Esophagus squamous epithelium (tissue), 5 donors: ENCODE data around the gene FZD2. TPM values are rescaled to one million over a fixed set of nuclear protein-coding genes. Genes with fewer than 3 reads are reported as not detected.

Experiments
- DNase-seq: peaks from one replicate; lab custom pipeline; 2025; lab: John Stamatoyannopoulos, UW
- H3K27ac ChIP-seq, 4 donors: fragments of 200-600 bp; sonication (generic); one replicate each; pipeline ENCODE4 v1.5.1; 2016 to 2019; ENCODE audit warnings: mild to moderate bottlenecking in 1 of 4
- H3K27me3 ChIP-seq, 4 donors: fragments of 200-600 bp; sonication (generic); 1 replicate in 3 of 4; 2 replicates in 1 of 4; pipeline versions ENCODE4 v1.5.1 to v1.6.0; 2017 to 2021; ENCODE audit warnings: antibody characterized with exemption in 1 of 4
- H3K36me3 ChIP-seq, 3 donors: fragments of 200-600 bp; sonication (generic); one replicate each; pipeline ENCODE4 v1.5.1; 2016 to 2019
- H3K4me1 ChIP-seq, 3 donors: fragments of 200-600 bp; sonication (generic); one replicate each; pipeline ENCODE4 v1.5.1; 2017 to 2019
- H3K4me3 ChIP-seq, 4 donors: fragments of 200-600 bp; sonication (generic); 1 replicate in 3 of 4; 2 replicates in 1 of 4; pipeline ENCODE4 v1.5.1; 2016 to 2019; ENCODE audit warnings: mild to moderate bottlenecking in 2 of 4, moderate library complexity in 1 of 4
- H3K9me3 ChIP-seq, 3 donors: fragments of 200-600 bp; sonication (generic); one replicate each; pipeline ENCODE4 v1.5.1; 2016 to 2019
- POLR2A ChIP-seq, 4 donors: fragments of 450-650 bp; IDR thresholded peaks; one replicate each; pipeline ENCODE4 v1.6.1; 2017; ENCODE audit warnings: antibody characterized with exemption in 4 of 4, mild to moderate bottlenecking in 4 of 4, moderate library complexity in 3 of 4
- WGBS, 2 donors: methylation state at CpG; one replicate each; pipeline ENCODE4 v1.1.5; 2018; 5-methylcytosine and 5-hydroxymethylcytosine counted together
- intact Hi-C: fragments of 100-400 bp; cut with DNase I; formaldehyde crosslinking; loops from one replicate; pipeline ENCODE4 v1.15.0; 2022
- total RNA-seq, 4 donors: library from RNA; depleted of rRNA; stranded (reverse); fragments of >200 nt; gene quantifications; one replicate each; pipeline ENCODE4 v1.1.0, GENCODE V29; 2016
- TF ChIP-seq, protein P1 (sequence below), 6 experiments: fragments of 450-650 bp in 4 of 6; fragments of 200-600 bp in 2 of 6; sonication (generic) in 2 of 6; IDR thresholded peaks; one replicate each; pipeline ENCODE4 v1.5.1; 2016 to 2019; ENCODE audit warnings: antibody characterized with exemption in 6 of 6, mild to moderate bottlenecking in 4 of 6, moderate library complexity in 4 of 6
- donor health status: DM: yes; HTN: yes; CAD: no.

Gene FZD2
- total RNA-seq, 4 donors from 2014 or later: 0.26 to 1.5 (median 1.3) TPM; not detected in 1

GRCh38 chr17:44604116-44604761 lies 47.0 kb downstream of the FZD2 start:
- no peak overlapping the region for H3K4me3 ChIP-seq
- DNase-seq: no peak
- peaks cover 0 to 8% (median 0%) of the 10 kb centered on the region in 3 donors for H3K4me1 ChIP-seq
- intact Hi-C loops: no loop called here
- no peaks in the 10 kb centered on the region for H3K9me3 ChIP-seq
- H3K27ac ChIP-seq: no peak overlapping the region
- 63 to 82% methylated on average over 5 of the region's 6 CpGs for WGBS, 2 donors
- TF ChIP-seq POLR2A (IDR thresholded peaks at IDR 0.05): no peak
- TF ChIP-seq, protein P1, sequence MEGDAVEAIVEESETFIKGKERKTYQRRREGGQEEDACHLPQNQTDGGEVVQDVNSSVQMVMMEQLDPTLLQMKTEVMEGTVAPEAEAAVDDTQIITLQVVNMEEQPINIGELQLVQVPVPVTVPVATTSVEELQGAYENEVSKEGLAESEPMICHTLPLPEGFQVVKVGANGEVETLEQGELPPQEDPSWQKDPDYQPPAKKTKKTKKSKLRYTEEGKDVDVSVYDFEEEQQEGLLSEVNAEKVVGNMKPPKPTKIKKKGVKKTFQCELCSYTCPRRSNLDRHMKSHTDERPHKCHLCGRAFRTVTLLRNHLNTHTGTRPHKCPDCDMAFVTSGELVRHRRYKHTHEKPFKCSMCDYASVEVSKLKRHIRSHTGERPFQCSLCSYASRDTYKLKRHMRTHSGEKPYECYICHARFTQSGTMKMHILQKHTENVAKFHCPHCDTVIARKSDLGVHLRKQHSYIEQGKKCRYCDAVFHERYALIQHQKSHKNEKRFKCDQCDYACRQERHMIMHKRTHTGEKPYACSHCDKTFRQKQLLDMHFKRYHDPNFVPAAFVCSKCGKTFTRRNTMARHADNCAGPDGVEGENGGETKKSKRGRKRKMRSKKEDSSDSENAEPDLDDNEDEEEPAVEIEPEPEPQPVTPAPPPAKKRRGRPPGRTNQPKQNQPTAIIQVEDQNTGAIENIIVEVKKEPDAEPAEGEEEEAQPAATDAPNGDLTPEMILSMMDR (IDR thresholded peaks at IDR 0.05): no peak
- H3K36me3 ChIP-seq: no peaks in the 10 kb centered on the region
- peaks cover 0 to 25% (median 0%) of the 10 kb centered on the region in 4 donors for H3K27me3 ChIP-seq

DNA sequence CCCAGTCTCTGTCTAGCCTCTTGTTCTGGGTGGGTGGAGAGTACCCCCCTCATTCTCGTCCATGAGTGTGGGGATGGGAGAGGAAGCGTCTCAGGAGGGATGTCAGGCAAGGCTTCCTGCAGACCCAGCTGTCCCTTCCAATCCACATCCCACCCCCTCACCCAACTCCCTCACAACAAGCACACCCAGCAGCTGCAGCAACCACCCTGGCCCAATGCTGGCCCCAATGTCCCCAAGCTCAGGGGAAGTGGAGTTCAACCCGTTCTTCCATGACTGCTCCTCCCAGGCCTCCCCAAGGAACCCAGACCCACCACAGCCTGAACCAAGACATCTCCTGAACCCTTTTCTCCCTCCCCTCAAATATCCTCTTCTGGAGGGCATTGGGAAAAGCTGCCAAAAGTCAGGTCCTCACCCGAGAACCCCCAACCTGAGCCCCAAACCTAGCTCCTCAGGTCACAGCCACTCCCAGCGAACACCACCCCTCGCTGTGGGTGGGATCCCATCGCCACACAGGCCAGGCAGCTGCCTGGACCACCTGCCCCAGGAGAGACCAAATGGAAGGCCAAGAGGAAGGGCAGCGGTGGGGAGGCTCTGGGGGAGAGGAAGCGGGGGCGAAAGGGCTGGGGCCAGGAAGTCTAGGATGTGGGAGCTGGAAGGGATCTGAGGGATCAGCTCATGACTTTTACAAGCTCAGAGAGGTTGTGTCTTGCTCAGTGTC lies 47.6 kb downstream of the FZD2 start:
- no peak overlapping the region for H3K27ac ChIP-seq
- no peak overlapping the region for H3K4me3 ChIP-seq
- no peaks in the 10 kb centered on the region for H3K9me3 ChIP-seq
- H3K27me3 ChIP-seq: peaks cover 0 to 29% (median 0%) of the 10 kb centered on the region in 4 donors
- 77 to 78% methylated on average over 3 to 4 of the region's 10 CpGs for WGBS, 2 donors
- H3K4me1 ChIP-seq: peaks cover 0 to 7% (median 0%) of the 10 kb centered on the region in 3 donors
- DNase-seq: no peak
- intact Hi-C loops: no loop called here
- TF ChIP-seq, protein P1 (IDR thresholded peaks at IDR 0.05): no peak
- no peak for TF ChIP-seq POLR2A (IDR thresholded peaks at IDR 0.05)
- no peaks in the 10 kb centered on the region for H3K36me3 ChIP-seq

DNA sequence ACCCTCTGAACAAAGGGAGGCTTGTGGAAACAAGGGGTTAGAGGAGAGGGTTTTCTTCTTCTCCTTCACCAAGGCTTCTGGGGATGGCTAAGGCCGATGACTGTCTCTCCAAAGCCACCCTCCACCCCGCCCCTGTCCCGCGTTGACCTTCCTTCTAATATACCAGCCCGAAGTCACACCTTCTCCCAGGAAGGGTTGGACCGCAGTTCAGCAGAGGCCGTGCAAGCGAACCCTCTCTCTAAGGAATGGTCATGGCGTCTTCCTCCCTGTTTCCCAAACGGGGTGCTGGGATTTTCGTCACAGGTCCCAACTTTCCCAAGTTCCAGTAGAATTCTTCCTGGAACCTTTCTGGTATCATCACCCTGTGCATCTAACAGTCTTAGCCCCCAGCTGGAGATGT lies 49.4 kb downstream of the FZD2 start:
- Histone ChIP-seq H3K9me3 (no peaks in the 10 kb centered on the region), H3K4me3 (no peak overlapping the region), H3K27ac (no peak overlapping the region), H3K36me3 (no peaks in the 10 kb centered on the region), H3K4me1 (peaks cover 0 to 7% (median 0%) of the 10 kb centered on the region in 3 donors), H3K27me3 (peaks cover 0 to 21% (median 0%) of the 10 kb centered on the region in 4 donors)
- intact Hi-C loops: no loop called here
- no peak for DNase-seq
- TF ChIP-seq, protein P1 (IDR thresholded peaks at IDR 0.05): no peak
- no peak for TF ChIP-seq POLR2A (IDR thresholded peaks at IDR 0.05)
- WGBS, 2 donors: 88 to 90% methylated on average over 11 of the region's 11 CpGs

DNA sequence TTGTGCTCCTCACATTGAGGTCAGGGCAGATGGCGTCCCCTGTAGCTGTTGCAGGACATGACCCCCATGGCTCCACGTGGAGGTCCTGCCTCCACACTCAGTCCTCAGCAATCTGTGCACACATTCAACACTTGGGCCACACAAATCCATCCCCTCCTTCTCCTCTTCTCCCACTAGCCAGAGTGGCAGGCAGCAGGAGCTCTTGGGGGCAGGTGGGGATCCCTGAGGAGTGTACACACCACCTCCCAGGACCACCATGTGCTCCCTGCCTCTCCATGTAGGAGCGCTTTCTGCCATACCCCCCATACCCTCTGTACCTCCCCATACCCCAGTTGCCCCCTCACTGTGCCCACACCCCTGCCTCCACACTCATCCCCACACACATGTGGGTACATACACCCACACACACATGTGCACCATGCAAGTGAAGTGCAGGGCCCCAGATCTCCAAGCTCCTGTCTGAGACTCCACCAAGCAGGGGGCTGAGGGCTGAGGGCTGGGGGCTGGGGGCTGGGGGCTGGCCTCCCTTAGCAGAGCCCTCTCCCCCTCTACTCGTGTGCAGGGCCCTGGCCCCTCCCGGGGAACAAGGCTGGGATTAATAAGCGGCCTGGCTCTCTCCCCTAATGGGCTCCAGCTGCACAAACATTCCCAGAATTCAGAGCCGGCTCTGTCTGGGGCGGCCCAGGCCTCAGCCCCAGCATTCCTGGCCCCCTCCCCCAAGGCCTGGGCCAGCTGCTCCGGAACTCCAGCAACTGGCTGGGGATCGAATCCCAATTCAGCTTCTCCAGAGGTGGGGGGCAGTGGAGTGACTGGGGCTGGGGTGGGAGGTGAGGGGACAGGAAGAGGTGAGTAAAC lies 50.8 kb downstream of the FZD2 start:
- WGBS, 2 donors: 40 to 81% methylated on average over 2 to 3 of the region's 10 CpGs
- H3K4me1 ChIP-seq: peaks cover 0 to 7% (median 0%) of the 10 kb centered on the region in 3 donors
- intact Hi-C loops: no loop called here
- DNase-seq: no peak
- no peaks in the 10 kb centered on the region for H3K36me3 ChIP-seq
- H3K4me3 ChIP-seq: no peak overlapping the region
- H3K27me3 ChIP-seq: peaks cover 0 to 21% (median 0%) of the 10 kb centered on the region in 4 donors
- H3K27ac ChIP-seq: no peak overlapping the region
- TF ChIP-seq, protein P1 (IDR thresholded peaks at IDR 0.05): no peak
- TF ChIP-seq POLR2A (IDR thresholded peaks at IDR 0.05): no peak
- no peaks in the 10 kb centered on the region for H3K9me3 ChIP-seq
